ENCODE measurements around the gene DPY19L3. TPM values are rescaled to one million over a fixed set of nuclear protein-coding genes. Genes with fewer than 3 reads are reported as not detected.
"Not testable (repeated sequence)": the region's sequence is repeated elsewhere in the genome, so short reads cannot be mapped to it uniquely, and the experiment has no call there.

DPY19L3 gene
- total and polyA plus RNA-seq, 4 donors: 36.9 to 53.3 (median 50.7) TPM

DNA sequence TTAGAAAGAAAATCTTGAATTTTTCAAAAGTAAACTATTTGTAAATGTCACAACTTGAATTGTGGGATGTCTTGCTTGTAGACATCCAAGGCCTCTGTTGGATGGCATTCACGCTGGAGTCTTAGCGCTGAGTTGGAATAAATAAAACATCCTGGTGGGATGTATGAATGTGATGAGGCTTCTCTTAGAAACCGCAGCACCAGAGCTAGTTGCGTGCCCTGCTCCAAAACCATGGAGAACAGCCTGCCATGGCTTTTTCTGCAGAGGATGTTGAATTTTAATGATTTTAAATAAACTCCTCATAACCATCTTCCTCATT, 70.4 kb downstream of the DPY19L3 start:
- DNase-seq (ENCODE audit: low read depth in 4 of 6, low spot score in 6 of 6): peak in 1 of 6 donors; percentile 60
- WGBS (ENCODE audit: insufficient coverage): 25% methylated on average over 3 of the region's 4 CpGs
- H3K27me3 ChIP-seq (ENCODE audit: control insufficient read depth, insufficient read depth, low read length): no peaks in the 10 kb centered on the region
- H3K9me3 ChIP-seq (ENCODE audit: control insufficient read depth, insufficient read depth, low read length): no peaks in the 10 kb centered on the region
- peaks cover 32% of the 10 kb centered on the region for H3K36me3 ChIP-seq (ENCODE audit: control insufficient read depth, insufficient read depth, low read length)
- peaks cover 25% of the 10 kb centered on the region for H3K4me1 ChIP-seq (ENCODE audit: control insufficient read depth, insufficient read depth, low read length)
- H3K27ac ChIP-seq (ENCODE audit: low read depth, low read length): no peak overlapping the region
- no peak overlapping the region for H3K4me3 ChIP-seq (ENCODE audit: low read depth, low read length)

DNA sequence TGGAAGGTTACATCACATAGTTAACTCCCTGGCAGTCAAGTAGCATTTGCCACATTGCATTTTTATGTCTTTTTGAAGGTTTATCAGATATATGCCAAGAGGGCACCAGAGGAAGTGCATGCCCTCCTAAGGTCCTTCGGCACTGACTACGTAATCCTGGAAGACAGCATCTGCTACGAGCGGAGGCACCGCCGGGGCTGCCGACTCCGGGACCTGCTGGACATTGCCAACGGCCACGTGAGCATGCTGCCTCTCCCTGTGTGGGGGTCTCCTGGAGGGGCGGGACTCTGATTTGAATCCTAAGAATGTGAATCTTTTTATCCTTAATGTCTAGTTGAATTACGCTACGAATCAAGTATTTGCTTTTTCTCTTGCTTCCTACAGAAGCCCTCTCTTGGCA, 74.8 kb downstream of the DPY19L3 start:
- Histone ChIP-seq H3K4me1 (ENCODE audit: control insufficient read depth, insufficient read depth, low read length) (peaks cover 4% of the 10 kb centered on the region), H3K4me3 (ENCODE audit: low read depth, low read length) (no peak overlapping the region), H3K9me3 (ENCODE audit: control insufficient read depth, insufficient read depth, low read length) (no peaks in the 10 kb centered on the region), H3K27me3 (ENCODE audit: control insufficient read depth, insufficient read depth, low read length) (no peaks in the 10 kb centered on the region), H3K36me3 (ENCODE audit: control insufficient read depth, insufficient read depth, low read length) (peaks cover 43% of the 10 kb centered on the region), H3K27ac (ENCODE audit: low read depth, low read length) (no peak overlapping the region)
- no peak for DNase-seq (ENCODE audit: low read depth in 4 of 6, low spot score in 6 of 6)
- 88% methylated on average over 10 of the region's 13 CpGs for WGBS (ENCODE audit: insufficient coverage)

DNA sequence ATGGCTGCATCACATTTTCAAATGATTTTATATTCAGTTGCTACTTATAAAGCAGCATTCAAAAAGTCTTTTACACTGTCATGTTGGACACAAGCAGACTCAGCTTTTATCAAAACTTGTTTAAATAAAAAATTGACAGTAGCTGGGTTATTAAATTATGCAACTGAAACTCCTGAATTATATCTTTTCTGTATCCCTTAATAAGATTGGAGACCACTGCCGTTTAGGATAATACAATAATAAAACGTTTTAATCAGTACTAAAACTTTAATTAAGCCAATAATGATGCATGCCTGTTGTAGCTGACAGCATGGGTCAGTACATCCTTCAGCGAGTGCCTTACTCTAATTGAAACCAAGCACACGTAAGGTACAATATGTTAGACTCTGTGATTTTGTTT, 78.0 kb downstream of the DPY19L3 start:
- Histone ChIP-seq H3K4me1 (ENCODE audit: control insufficient read depth, insufficient read depth, low read length) (peaks cover 4% of the 10 kb centered on the region), H3K9me3 (ENCODE audit: control insufficient read depth, insufficient read depth, low read length) (peaks cover 2% of the 10 kb centered on the region), H3K27ac (ENCODE audit: low read depth, low read length) (no peak overlapping the region), H3K4me3 (ENCODE audit: low read depth, low read length) (no peak overlapping the region), H3K27me3 (ENCODE audit: control insufficient read depth, insufficient read depth, low read length) (no peaks in the 10 kb centered on the region), H3K36me3 (ENCODE audit: control insufficient read depth, insufficient read depth, low read length) (peaks cover 41% of the 10 kb centered on the region)
- no CpG with 5 or more reads among the region's 4 CpGs for WGBS (ENCODE audit: insufficient coverage)
- no peak for DNase-seq (ENCODE audit: low read depth in 4 of 6, low spot score in 6 of 6)

DNA sequence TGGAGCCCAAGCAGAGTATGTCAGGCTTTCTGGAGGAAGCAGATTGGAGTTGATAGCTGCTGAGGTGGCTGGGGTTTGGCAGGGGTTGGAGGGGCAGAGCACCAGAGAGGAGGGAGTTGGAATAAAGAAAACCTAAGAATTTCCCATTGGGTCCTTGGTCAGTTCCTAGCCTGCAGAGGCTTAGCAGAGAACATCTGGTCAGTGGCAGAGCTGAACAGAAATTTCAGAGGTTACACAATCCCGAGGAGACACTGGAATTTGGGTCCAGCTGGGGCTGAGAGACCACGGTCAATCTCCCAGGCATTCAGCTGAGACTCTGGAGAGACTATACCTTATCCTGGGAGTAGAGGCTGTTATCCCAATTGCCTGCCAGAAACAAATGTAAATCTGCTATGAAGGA, 84.4 kb downstream of the DPY19L3 start:
- 88% methylated on average over 1 of the region's 2 CpGs for WGBS (ENCODE audit: insufficient coverage)
- no peaks in the 10 kb centered on the region for H3K4me1 ChIP-seq (ENCODE audit: control insufficient read depth, insufficient read depth, low read length)
- H3K9me3 ChIP-seq (ENCODE audit: control insufficient read depth, insufficient read depth, low read length): peaks cover 2% of the 10 kb centered on the region
- H3K4me3 ChIP-seq (ENCODE audit: low read depth, low read length): no peak overlapping the region
- H3K27ac ChIP-seq (ENCODE audit: low read depth, low read length): no peak overlapping the region
- H3K27me3 ChIP-seq (ENCODE audit: control insufficient read depth, insufficient read depth, low read length): no peaks in the 10 kb centered on the region
- peaks cover 12% of the 10 kb centered on the region for H3K36me3 ChIP-seq (ENCODE audit: control insufficient read depth, insufficient read depth, low read length)
- DNase-seq (ENCODE audit: low read depth in 4 of 6, low spot score in 6 of 6): no peak

DNA sequence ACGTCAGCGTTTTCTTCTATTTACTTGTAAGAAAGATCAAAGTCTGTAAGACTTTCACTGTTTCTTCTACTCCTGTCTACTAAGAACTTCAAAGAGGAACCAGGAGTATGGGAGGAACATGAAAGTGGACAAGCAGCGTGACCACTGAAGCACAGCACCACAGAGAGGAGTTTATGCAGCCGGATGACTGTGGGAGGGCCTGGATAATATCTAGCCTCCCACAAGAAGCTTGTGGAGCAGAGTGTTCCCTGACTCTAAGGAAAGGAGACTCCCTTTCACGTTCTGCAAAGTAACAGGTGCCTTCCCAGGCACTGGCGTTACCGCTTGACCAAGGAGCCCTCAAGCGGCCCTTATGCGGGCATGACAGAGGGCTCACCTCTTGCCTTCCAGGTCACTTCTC, 91.8 kb downstream of the DPY19L3 start:
- DNase-seq (ENCODE audit: low read depth in 4 of 6, low spot score in 6 of 6): no peak
- Histone ChIP-seq H3K4me1 (ENCODE audit: control insufficient read depth, insufficient read depth, low read length) (no peaks in the 10 kb centered on the region), H3K4me3 (ENCODE audit: low read depth, low read length) (no peak overlapping the region), H3K36me3 (ENCODE audit: control insufficient read depth, insufficient read depth, low read length) (no peaks in the 10 kb centered on the region), H3K27me3 (ENCODE audit: control insufficient read depth, insufficient read depth, low read length) (no peaks in the 10 kb centered on the region), H3K27ac (ENCODE audit: low read depth, low read length) (no peak overlapping the region), H3K9me3 (ENCODE audit: control insufficient read depth, insufficient read depth, low read length) (no peaks in the 10 kb centered on the region)
- WGBS (ENCODE audit: insufficient coverage): 83% methylated on average over 4 of the region's 9 CpGs

DNA sequence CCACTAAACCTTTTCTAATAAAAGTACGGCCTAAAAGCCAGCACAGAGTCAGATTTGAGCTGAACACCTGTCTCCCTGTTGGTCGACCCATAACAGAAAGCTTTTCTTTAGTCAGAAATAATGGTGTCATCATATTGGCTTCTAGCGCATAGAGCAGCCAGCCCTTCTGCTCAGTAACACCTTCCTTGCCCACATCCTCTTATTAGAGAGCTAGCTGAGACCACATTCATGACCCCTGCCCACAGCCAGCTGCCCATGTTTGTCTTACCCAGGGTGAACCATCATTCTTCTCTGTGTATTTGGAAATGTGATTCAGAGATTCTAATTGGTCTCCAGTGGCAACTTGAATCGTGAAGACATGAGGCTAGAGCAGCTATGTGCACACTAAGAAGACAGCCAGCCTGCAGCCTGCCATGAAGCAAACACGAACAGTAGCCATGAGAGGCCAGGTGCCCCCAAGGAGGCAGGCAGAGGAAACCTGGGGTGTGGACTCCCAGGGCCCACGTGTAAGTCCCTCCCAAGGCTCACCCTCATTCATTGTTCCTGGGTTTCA, 93.2 kb downstream of the DPY19L3 start:
- Histone ChIP-seq H3K9me3 (ENCODE audit: control insufficient read depth, insufficient read depth, low read length) (no peaks in the 10 kb centered on the region), H3K36me3 (ENCODE audit: control insufficient read depth, insufficient read depth, low read length) (no peaks in the 10 kb centered on the region), H3K27ac (ENCODE audit: low read depth, low read length) (no peak overlapping the region), H3K4me3 (ENCODE audit: low read depth, low read length) (no peak overlapping the region), H3K27me3 (ENCODE audit: control insufficient read depth, insufficient read depth, low read length) (no peaks in the 10 kb centered on the region), H3K4me1 (ENCODE audit: control insufficient read depth, insufficient read depth, low read length) (no peaks in the 10 kb centered on the region)
- DNase-seq (ENCODE audit: low read depth in 4 of 6, low spot score in 6 of 6): peak in 1 of 6 donors; percentile 28
- WGBS (ENCODE audit: insufficient coverage): 69% methylated on average over 5 of the region's 6 CpGs

DNA sequence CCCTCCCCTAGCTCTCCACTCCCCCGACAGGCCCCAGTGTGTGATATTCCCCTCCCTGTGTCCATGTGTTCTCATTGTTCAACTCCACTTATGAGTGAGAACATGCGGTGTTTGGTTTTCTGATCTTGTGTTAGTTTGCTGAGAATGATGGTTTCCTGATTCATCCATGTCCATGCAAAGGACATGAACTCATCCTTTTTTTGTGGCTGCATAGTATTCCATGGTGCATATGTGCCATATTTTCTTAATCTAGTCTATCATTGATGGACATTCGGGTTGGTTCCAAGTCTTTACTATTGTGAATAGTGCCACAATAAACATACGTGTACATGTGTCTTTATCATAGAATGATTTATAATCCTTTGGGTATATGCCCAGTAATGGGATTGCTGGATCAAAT, 106.9 kb downstream of the DPY19L3 start:
- H3K9me3 ChIP-seq (ENCODE audit: control insufficient read depth, insufficient read depth, low read length); H3K36me3 ChIP-seq (ENCODE audit: control insufficient read depth, insufficient read depth, low read length); H3K27me3 ChIP-seq (ENCODE audit: control insufficient read depth, insufficient read depth, low read length); H3K4me1 ChIP-seq (ENCODE audit: control insufficient read depth, insufficient read depth, low read length); DNase-seq (ENCODE audit: low read depth in 4 of 6, low spot score in 6 of 6); H3K27ac ChIP-seq (ENCODE audit: low read depth, low read length); H3K4me3 ChIP-seq (ENCODE audit: low read depth, low read length): not testable (repeated sequence)
- no CpG with 5 or more reads among the region's 4 CpGs for WGBS (ENCODE audit: insufficient coverage)

DNA sequence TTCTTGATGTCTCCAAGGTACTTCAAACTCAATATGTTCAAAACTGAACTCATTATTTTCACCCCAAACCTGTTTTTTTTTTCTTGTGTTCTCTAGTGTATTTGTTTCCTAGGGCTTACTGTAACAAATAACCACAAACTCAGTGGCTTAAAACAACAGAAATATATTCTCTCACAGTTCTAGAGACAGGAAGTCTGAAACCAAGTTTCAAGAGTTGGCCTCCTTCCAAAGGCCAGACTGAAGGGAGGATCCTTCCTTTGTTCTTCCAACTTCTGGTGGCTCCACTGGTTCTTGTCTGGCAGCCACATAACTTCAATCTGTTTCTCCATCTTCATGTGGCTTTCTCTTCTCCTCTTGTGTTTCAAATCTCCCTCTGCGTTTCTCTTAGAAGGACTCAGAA, 113.5 kb downstream of the DPY19L3 start:
- Histone ChIP-seq H3K27me3 (ENCODE audit: control insufficient read depth, insufficient read depth, low read length) (no peaks in the 10 kb centered on the region), H3K4me3 (ENCODE audit: low read depth, low read length) (no peak overlapping the region), H3K4me1 (ENCODE audit: control insufficient read depth, insufficient read depth, low read length) (no peaks in the 10 kb centered on the region), H3K36me3 (ENCODE audit: control insufficient read depth, insufficient read depth, low read length) (no peaks in the 10 kb centered on the region), H3K9me3 (ENCODE audit: control insufficient read depth, insufficient read depth, low read length) (no peaks in the 10 kb centered on the region), H3K27ac (ENCODE audit: low read depth, low read length) (no peak overlapping the region)
- WGBS (ENCODE audit: insufficient coverage): 60% methylated on average over 1 of the region's 1 CpG
- no peak for DNase-seq (ENCODE audit: low read depth in 4 of 6, low spot score in 6 of 6)

DNA sequence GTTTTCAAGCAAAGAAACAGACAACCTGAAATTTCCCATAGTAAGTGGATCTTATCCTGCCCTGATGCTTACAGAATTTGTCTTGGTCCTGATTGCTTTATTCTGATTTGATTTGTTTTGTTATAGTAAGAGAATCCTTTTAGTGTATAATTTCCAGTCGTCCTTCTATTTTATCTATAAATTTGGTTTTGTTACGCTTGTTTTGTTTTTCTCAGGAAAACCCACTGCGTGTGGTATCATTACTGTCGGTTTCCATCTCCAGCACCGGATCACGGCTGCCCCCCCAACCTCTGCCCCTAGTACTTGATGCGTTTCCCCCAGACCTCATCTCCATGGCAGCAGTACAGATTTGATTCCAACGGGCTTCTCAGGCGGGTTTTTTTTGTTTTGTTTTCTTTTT, 117.4 kb downstream of the DPY19L3 start:
- Histone ChIP-seq H3K9me3 (ENCODE audit: control insufficient read depth, insufficient read depth, low read length) (no peaks in the 10 kb centered on the region), H3K4me1 (ENCODE audit: control insufficient read depth, insufficient read depth, low read length) (no peaks in the 10 kb centered on the region), H3K27me3 (ENCODE audit: control insufficient read depth, insufficient read depth, low read length) (no peaks in the 10 kb centered on the region), H3K36me3 (ENCODE audit: control insufficient read depth, insufficient read depth, low read length) (no peaks in the 10 kb centered on the region), H3K27ac (ENCODE audit: low read depth, low read length) (no peak overlapping the region), H3K4me3 (ENCODE audit: low read depth, low read length) (no peak overlapping the region)
- 78% methylated on average over 7 of the region's 9 CpGs for WGBS (ENCODE audit: insufficient coverage)
- no peak for DNase-seq (ENCODE audit: low read depth in 4 of 6, low spot score in 6 of 6)

DNA sequence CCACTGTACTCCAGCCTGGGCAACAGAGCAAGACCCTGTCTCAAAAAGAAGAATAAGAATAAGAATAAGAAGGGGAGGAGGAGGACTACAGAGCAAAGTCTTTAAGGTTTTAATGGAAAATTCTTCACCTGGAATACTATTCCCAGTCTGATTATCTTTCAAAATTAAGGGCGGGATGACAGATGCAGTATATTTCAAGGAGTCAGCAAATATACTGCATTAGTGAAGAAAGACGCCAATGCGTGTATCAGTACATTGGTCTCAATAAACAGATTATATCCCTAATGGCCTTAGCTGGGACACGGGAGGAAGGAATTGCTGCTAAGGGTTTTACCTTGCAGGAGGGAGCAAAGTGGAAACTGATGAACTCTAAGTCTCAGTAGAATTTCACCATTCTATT, 121.3 kb downstream of the DPY19L3 start:
- Histone ChIP-seq H3K4me3 (ENCODE audit: low read depth, low read length) (no peak overlapping the region), H3K4me1 (ENCODE audit: control insufficient read depth, insufficient read depth, low read length) (no peaks in the 10 kb centered on the region), H3K27me3 (ENCODE audit: control insufficient read depth, insufficient read depth, low read length) (no peaks in the 10 kb centered on the region), H3K27ac (ENCODE audit: low read depth, low read length) (no peak overlapping the region), H3K36me3 (ENCODE audit: control insufficient read depth, insufficient read depth, low read length) (no peaks in the 10 kb centered on the region), H3K9me3 (ENCODE audit: control insufficient read depth, insufficient read depth, low read length) (peaks cover 2% of the 10 kb centered on the region)
- no peak for DNase-seq (ENCODE audit: low read depth in 4 of 6, low spot score in 6 of 6)
- no CpG with 5 or more reads among the region's 4 CpGs for WGBS (ENCODE audit: insufficient coverage)

All from spinal cord (tissue), 10 donors.